Measurements from ENCODE around the gene DIP2C.

The DIP2C gene

DNA sequence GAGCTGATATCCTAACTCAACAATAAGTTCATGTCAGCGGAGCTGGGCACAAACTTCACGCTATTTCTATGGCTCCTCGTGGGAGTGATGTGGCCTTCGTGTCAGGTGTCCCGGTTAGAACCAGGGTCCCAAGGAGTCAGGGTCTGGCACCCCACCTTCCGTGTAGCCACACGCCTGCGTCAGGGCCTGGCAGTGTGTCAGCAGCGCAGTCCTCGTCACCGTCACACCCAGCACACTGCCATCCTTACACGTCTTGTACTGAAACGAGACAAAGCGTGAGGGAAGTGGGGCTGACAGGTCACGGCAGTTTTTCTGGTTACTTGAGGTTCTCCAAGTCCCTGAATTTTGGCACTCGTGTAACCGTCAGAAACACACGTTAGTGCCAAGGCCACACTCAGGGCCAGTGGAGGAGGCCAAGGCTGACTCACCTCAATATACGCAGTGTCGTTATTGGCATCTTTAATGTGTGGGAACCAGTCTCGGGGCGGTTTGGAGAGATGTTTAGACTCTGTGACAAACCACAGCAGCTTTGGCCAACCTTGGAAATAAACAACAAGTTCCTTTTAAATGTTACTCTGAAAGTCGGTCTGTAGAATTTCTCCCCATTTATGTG, 299.5 kb downstream of the DIP2C start:
- in situ Hi-C loops (cut with MboI; ENCODE audit: low pct_unique_long_range_greater_than_20kb, low sequenced_read_pairs, unreplicated experiment), result no loop called here
- TF ChIP-seq, protein P1, sequence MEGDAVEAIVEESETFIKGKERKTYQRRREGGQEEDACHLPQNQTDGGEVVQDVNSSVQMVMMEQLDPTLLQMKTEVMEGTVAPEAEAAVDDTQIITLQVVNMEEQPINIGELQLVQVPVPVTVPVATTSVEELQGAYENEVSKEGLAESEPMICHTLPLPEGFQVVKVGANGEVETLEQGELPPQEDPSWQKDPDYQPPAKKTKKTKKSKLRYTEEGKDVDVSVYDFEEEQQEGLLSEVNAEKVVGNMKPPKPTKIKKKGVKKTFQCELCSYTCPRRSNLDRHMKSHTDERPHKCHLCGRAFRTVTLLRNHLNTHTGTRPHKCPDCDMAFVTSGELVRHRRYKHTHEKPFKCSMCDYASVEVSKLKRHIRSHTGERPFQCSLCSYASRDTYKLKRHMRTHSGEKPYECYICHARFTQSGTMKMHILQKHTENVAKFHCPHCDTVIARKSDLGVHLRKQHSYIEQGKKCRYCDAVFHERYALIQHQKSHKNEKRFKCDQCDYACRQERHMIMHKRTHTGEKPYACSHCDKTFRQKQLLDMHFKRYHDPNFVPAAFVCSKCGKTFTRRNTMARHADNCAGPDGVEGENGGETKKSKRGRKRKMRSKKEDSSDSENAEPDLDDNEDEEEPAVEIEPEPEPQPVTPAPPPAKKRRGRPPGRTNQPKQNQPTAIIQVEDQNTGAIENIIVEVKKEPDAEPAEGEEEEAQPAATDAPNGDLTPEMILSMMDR (IDR thresholded peaks at IDR 0.05; ENCODE audit: extremely low read depth, insufficient read depth, missing control alignments), result no peak
- no peak for DNase-seq (ENCODE audit: low spot score)

- DNase-seq (ENCODE audit: low spot score), result no peak
- TF ChIP-seq, protein P1 (IDR thresholded peaks at IDR 0.05; ENCODE audit: extremely low read depth, insufficient read depth, missing control alignments), result no peak
- in situ Hi-C loops (cut with MboI; ENCODE audit: low pct_unique_long_range_greater_than_20kb, low sequenced_read_pairs, unreplicated experiment), result no loop called here
Observed at GRCh38 chr10:389261-389790, 300.1 kb downstream of the DIP2C start.

GRCh38 chr10:388661-389045, 300.8 kb downstream of the DIP2C start:
- in situ Hi-C loops (cut with MboI; ENCODE audit: low pct_unique_long_range_greater_than_20kb, low sequenced_read_pairs, unreplicated experiment), result no loop called here
- DNase-seq (ENCODE audit: low spot score), result no peak

DNA sequence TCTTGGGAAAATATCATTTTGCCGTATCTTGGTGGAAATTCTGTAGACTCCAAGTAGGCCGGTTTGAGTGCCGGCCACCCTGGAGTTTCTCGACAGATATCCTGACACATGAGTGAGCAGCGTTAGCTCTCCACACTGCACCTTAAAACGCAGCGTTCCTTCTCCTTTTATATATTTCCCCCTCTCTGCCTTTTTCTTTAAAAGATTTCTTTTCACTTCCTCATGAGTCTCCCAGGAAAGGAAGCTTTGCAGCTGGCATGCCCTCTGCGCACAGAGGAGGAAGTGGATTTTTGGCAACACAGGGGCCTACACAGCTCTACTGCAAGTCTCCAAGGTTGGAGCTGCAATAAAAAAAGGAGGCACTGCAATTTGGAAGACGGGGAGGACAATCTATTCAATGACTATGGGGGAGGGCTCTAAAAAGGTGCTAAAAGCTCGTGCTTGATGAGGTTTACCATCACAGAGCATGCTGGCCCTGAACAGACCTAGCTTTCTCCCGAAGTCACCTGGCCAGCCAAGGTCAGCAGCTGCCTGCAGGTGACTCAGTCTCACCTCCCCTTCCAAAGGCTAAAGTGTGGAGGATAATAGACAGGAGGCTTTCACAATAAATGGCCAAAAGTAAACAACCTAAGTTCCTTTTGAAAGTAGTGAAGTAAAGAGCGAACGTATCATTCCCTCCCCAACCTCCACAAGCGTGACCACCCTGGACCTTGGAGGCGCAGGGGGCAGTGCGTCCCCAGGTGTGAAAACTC, 301.4 kb downstream of the DIP2C start:
- in situ Hi-C loops (cut with MboI; ENCODE audit: low pct_unique_long_range_greater_than_20kb, low sequenced_read_pairs, unreplicated experiment), result no loop called here
- TF ChIP-seq, protein P1 (IDR thresholded peaks at IDR 0.05; ENCODE audit: extremely low read depth, insufficient read depth, missing control alignments), result no peak
- no peak for DNase-seq (ENCODE audit: low spot score)

More at GRCh38 chr10:388661-389045, 300.8 kb downstream of the DIP2C start:
- TF ChIP-seq, protein P1 (IDR thresholded peaks at IDR 0.05; ENCODE audit: extremely low read depth, insufficient read depth, missing control alignments), result no peak

DNA sequence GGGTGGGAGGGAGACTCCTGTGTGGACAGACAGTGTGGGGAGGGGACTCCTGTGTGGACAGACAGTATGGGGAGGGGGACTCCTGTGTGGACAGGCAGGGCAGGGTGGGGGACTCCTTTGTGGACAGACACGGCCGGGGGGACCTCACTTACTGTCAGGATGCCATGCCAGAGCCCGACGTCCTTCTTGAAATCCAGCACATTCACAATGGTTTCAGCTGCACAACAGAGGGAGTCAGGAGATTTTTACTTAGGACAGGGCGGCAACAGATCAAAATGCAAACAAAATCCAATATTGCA, 301.9 kb downstream of the DIP2C start:
- no peak for DNase-seq (ENCODE audit: low spot score)
- TF ChIP-seq, protein P1 (IDR thresholded peaks at IDR 0.05; ENCODE audit: extremely low read depth, insufficient read depth, missing control alignments), result no peak
- in situ Hi-C loops (cut with MboI; ENCODE audit: low pct_unique_long_range_greater_than_20kb, low sequenced_read_pairs, unreplicated experiment), result no loop called here

GRCh38 chr10:386771-387592, 302.5 kb downstream of the DIP2C start:
- no peak for DNase-seq (ENCODE audit: low spot score)
- in situ Hi-C loops (cut with MboI; ENCODE audit: low pct_unique_long_range_greater_than_20kb, low sequenced_read_pairs, unreplicated experiment), result no loop called here
- TF ChIP-seq, protein P1 (IDR thresholded peaks at IDR 0.05; ENCODE audit: extremely low read depth, insufficient read depth, missing control alignments), result no peak
